Measurements from ENCODE around the gene PTPN20. TPM values are rescaled to one million over a fixed set of nuclear protein-coding genes. Genes with fewer than 3 reads are reported as not detected.

The PTPN20 gene
- total RNA-seq, 2 experiments from 2014 or later: 0.88 to 1.3 TPM

- no peak overlapping the region for H3K4me3 Mint-ChIP-seq
- DNase-seq: no peak
- CTCF ChIA-PET: interaction anchor here (1.0 to 2.2 kb wide), 2 partner anchors 17 to 271 kb away, joined by 7 to 8 read pairs; no protein-coding TSS in a partner anchor
- H3K9me3 Mint-ChIP-seq: no peaks in the 10 kb centered on the region
- no peak overlapping the region for H3K27ac Mint-ChIP-seq
- H3K36me3 Mint-ChIP-seq (ENCODE audit: low read depth): no peaks in the 10 kb centered on the region
- H3K4me1 Mint-ChIP-seq (ENCODE audit: low read depth): no peaks in the 10 kb centered on the region
- intact Hi-C loops (cut with micrococcal nuclease): no loop called here
- H3K27me3 Mint-ChIP-seq (ENCODE audit: low read depth): no peaks in the 10 kb centered on the region
Measured at GRCh38 chr10:47041396-47042198, 130.4 kb downstream of the PTPN20 start.

GRCh38 chr10:47042199-47042473 lies 130.9 kb downstream of the PTPN20 start:
- intact Hi-C loops (cut with micrococcal nuclease): no loop called here
- CTCF ChIA-PET: interaction anchor here (2.2 kb wide), 1 partner anchor 270 kb away, joined by 8 read pairs; no protein-coding TSS in a partner anchor
- H3K9me3 Mint-ChIP-seq: no peaks in the 10 kb centered on the region
- DNase-seq: no peak
- H3K27ac Mint-ChIP-seq: no peak overlapping the region
- no peaks in the 10 kb centered on the region for H3K4me1 Mint-ChIP-seq (ENCODE audit: low read depth)
- H3K36me3 Mint-ChIP-seq (ENCODE audit: low read depth): no peaks in the 10 kb centered on the region
- no peaks in the 10 kb centered on the region for H3K27me3 Mint-ChIP-seq (ENCODE audit: low read depth)
- no peak overlapping the region for H3K4me3 Mint-ChIP-seq

GRCh38 chr10:47042780-47043750 lies 131.8 kb downstream of the PTPN20 start:
- H3K27me3 Mint-ChIP-seq (ENCODE audit: low read depth): no peaks in the 10 kb centered on the region
- no peak for DNase-seq
- no peaks in the 10 kb centered on the region for H3K36me3 Mint-ChIP-seq (ENCODE audit: low read depth)
- H3K4me1 Mint-ChIP-seq (ENCODE audit: low read depth): peaks cover 8% of the 10 kb centered on the region
- H3K27ac Mint-ChIP-seq: no peak overlapping the region
- no peaks in the 10 kb centered on the region for H3K9me3 Mint-ChIP-seq
- intact Hi-C loops (cut with micrococcal nuclease): no loop called here
- CTCF ChIA-PET: interaction anchor here (2.2 kb wide), 1 partner anchor 269 kb away, joined by 8 read pairs; no protein-coding TSS in a partner anchor
- H3K4me3 Mint-ChIP-seq: no peak overlapping the region

GRCh38 chr10:47043928-47044538 lies 132.8 kb downstream of the PTPN20 start:
- DNase-seq: no peak
- no peak overlapping the region for H3K4me3 Mint-ChIP-seq
- CTCF ChIA-PET: interaction anchor here (2.2 to 5.7 kb wide), 2 partner anchors 268 to 269 kb away, joined by 8 to 185 read pairs; no protein-coding TSS in a partner anchor

GRCh38 chr10:47044741-47045140 lies 133.5 kb downstream of the PTPN20 start:
- Mint-ChIP-seq H3K27me3 (ENCODE audit: low read depth) (no peaks in the 10 kb centered on the region), H3K27ac (no peak overlapping the region), H3K4me1 (ENCODE audit: low read depth) (peaks cover 16% of the 10 kb centered on the region), H3K36me3 (ENCODE audit: low read depth) (no peaks in the 10 kb centered on the region), H3K4me3 (no peak overlapping the region), H3K9me3 (no peaks in the 10 kb centered on the region)
- CTCF ChIA-PET: interaction anchor here (1.0 to 5.7 kb wide), 3 partner anchors 10 to 268 kb away, joined by 3 to 185 read pairs (median 7); no protein-coding TSS in a partner anchor
- intact Hi-C loops (cut with micrococcal nuclease): loop anchor here (5.0 kb wide), 1 partner anchor 108 kb away; no protein-coding TSS in a partner anchor
- DNase-seq: no peak

More at GRCh38 chr10:47043928-47044538, 132.8 kb downstream of the PTPN20 start:
- intact Hi-C loops (cut with micrococcal nuclease): no loop called here
- H3K27ac Mint-ChIP-seq: no peak overlapping the region
- H3K9me3 Mint-ChIP-seq: no peaks in the 10 kb centered on the region
- H3K4me1 Mint-ChIP-seq (ENCODE audit: low read depth): peaks cover 16% of the 10 kb centered on the region
- H3K36me3 Mint-ChIP-seq (ENCODE audit: low read depth): no peaks in the 10 kb centered on the region
- H3K27me3 Mint-ChIP-seq (ENCODE audit: low read depth): no peaks in the 10 kb centered on the region

- H3K27ac Mint-ChIP-seq: no peak overlapping the region
- H3K36me3 Mint-ChIP-seq (ENCODE audit: low read depth): no peaks in the 10 kb centered on the region
- no peak for DNase-seq
- no peak overlapping the region for H3K4me3 Mint-ChIP-seq
- intact Hi-C loops (cut with micrococcal nuclease): loop anchor here (5.0 kb wide), 1 partner anchor 107 kb away; no protein-coding TSS in a partner anchor
- peaks cover 16% of the 10 kb centered on the region for H3K4me1 Mint-ChIP-seq (ENCODE audit: low read depth)
- H3K27me3 Mint-ChIP-seq (ENCODE audit: low read depth): no peaks in the 10 kb centered on the region
- CTCF ChIA-PET: interaction anchor here (0.6 to 5.7 kb wide), 5 partner anchors 9 to 267 kb away, joined by 3 to 185 read pairs (median 3); no protein-coding TSS in a partner anchor
- no peaks in the 10 kb centered on the region for H3K9me3 Mint-ChIP-seq
Measured at GRCh38 chr10:47045331-47045861, 134.2 kb downstream of the PTPN20 start.

- CTCF ChIA-PET: interaction anchor here (0.6 to 5.7 kb wide), 11 partner anchors 8 to 294 kb away, joined by 3 to 185 read pairs (median 6); no protein-coding TSS in a partner anchor
- no peaks in the 10 kb centered on the region for H3K36me3 Mint-ChIP-seq (ENCODE audit: low read depth)
- H3K4me1 Mint-ChIP-seq (ENCODE audit: low read depth): peaks cover 16% of the 10 kb centered on the region
- no peak overlapping the region for H3K27ac Mint-ChIP-seq
- no peaks in the 10 kb centered on the region for H3K9me3 Mint-ChIP-seq
- H3K27me3 Mint-ChIP-seq (ENCODE audit: low read depth): no peaks in the 10 kb centered on the region
- no peak overlapping the region for H3K4me3 Mint-ChIP-seq
- intact Hi-C loops (cut with micrococcal nuclease): loop anchor here (1.0 to 5.0 kb wide), 6 partner anchors 22 to 294 kb away; no protein-coding TSS in a partner anchor
- DNase-seq: no peak
Measured at GRCh38 chr10:47046321-47047126, 135.3 kb downstream of the PTPN20 start.

GRCh38 chr10:47047127-47047504 lies 135.9 kb downstream of the PTPN20 start:
- H3K27ac Mint-ChIP-seq: no peak overlapping the region
- peaks cover 16% of the 10 kb centered on the region for H3K4me1 Mint-ChIP-seq (ENCODE audit: low read depth)

GRCh38 chr10:47047577-47048525 lies 136.6 kb downstream of the PTPN20 start:
- DNase-seq: peak; percentile 87
- Mint-ChIP-seq H3K27me3 (ENCODE audit: low read depth) (no peaks in the 10 kb centered on the region), H3K36me3 (ENCODE audit: low read depth) (no peaks in the 10 kb centered on the region), H3K4me1 (ENCODE audit: low read depth) (peaks cover 16% of the 10 kb centered on the region), H3K27ac (no peak overlapping the region), H3K4me3 (no peak overlapping the region), H3K9me3 (no peaks in the 10 kb centered on the region)
- intact Hi-C loops (cut with micrococcal nuclease): loop anchor here (1.0 to 5.0 kb wide), 6 partner anchors 24 to 292 kb away; no protein-coding TSS in a partner anchor
- CTCF ChIA-PET: interaction anchor here (0.7 to 5.7 kb wide), 50 partner anchors 9 to 323 kb away, joined by 3 to 185 read pairs (median 5); no protein-coding TSS in a partner anchor

More at GRCh38 chr10:47047127-47047504, 135.9 kb downstream of the PTPN20 start:
- DNase-seq: no peak
- Mint-ChIP-seq H3K36me3 (ENCODE audit: low read depth) (no peaks in the 10 kb centered on the region), H3K27me3 (ENCODE audit: low read depth) (no peaks in the 10 kb centered on the region), H3K9me3 (no peaks in the 10 kb centered on the region), H3K4me3 (no peak overlapping the region)
- CTCF ChIA-PET: interaction anchor here (0.7 to 5.7 kb wide), 41 partner anchors 8 to 323 kb away, joined by 3 to 185 read pairs (median 6); no protein-coding TSS in a partner anchor
- intact Hi-C loops (cut with micrococcal nuclease): loop anchor here (1.0 to 5.0 kb wide), 6 partner anchors 23 to 293 kb away; no protein-coding TSS in a partner anchor

GRCh38 chr10:47048526-47048905 lies 137.3 kb downstream of the PTPN20 start:
- no peaks in the 10 kb centered on the region for H3K36me3 Mint-ChIP-seq (ENCODE audit: low read depth)
- H3K4me1 Mint-ChIP-seq (ENCODE audit: low read depth): peaks cover 16% of the 10 kb centered on the region
- H3K27me3 Mint-ChIP-seq (ENCODE audit: low read depth): no peaks in the 10 kb centered on the region
- H3K9me3 Mint-ChIP-seq: no peaks in the 10 kb centered on the region
- DNase-seq: peak; percentile 49
- CTCF ChIA-PET: interaction anchor here (0.8 to 5.7 kb wide), 37 partner anchors 9 to 322 kb away, joined by 3 to 185 read pairs (median 6); no protein-coding TSS in a partner anchor
- H3K27ac Mint-ChIP-seq: no peak overlapping the region
- H3K4me3 Mint-ChIP-seq: no peak overlapping the region
- intact Hi-C loops (cut with micrococcal nuclease): loop anchor here (5.0 kb wide), 1 partner anchor 104 kb away; no protein-coding TSS in a partner anchor

All from activated naive CD4-positive, alpha-beta T cell treated with anti-CD3 and anti-CD28 coated beads for 36 hours (primary cell).